Activated naive CD4-positive, alpha-beta T cell treated with anti-CD3 and anti-CD28 coated beads, Interleukin-2, amount 10 ng/mL, durations not matched to agents 7 days and 5 days (primary cell): ENCODE results near the gene APOBEC3H.

ENCODE experiments used
- CTCF ChIA-PET: fragments of 350-600 bp; sonication (Branson Sonifier 250); formaldehyde crosslinking; loops from one replicate; lab custom pipeline; 2021; ENCODE audit warnings: antibody characterized with exemption; lab: Charles Lee
- DNase-seq: peaks from one replicate; pipeline ENCODE4 v3.0.0-alpha.2; 2020
- H3K27ac Mint-ChIP-seq: one replicate; pipeline ENCODE4 v1.8.0; 2021; ENCODE audit warnings: mild to moderate bottlenecking, moderate library complexity, mixed read lengths
- H3K27me3 Mint-ChIP-seq: one replicate; pipeline ENCODE4 v1.8.0; 2021; ENCODE audit warnings: mild to moderate bottlenecking, mixed read lengths
- H3K36me3 Mint-ChIP-seq: one replicate; pipeline ENCODE4 v1.8.0; 2021; ENCODE audit warnings: mixed read lengths
- H3K4me1 Mint-ChIP-seq: one replicate; pipeline ENCODE4 v1.8.0; 2021; ENCODE audit warnings: mixed read lengths
- H3K4me3 Mint-ChIP-seq: one replicate; pipeline ENCODE4 v1.8.0; 2021; ENCODE audit warnings: mild to moderate bottlenecking, moderate library complexity, mixed read lengths
- H3K9me3 Mint-ChIP-seq: one replicate; pipeline ENCODE4 v1.8.0; 2021; ENCODE audit warnings: mixed read lengths

APOBEC3H gene

DNA sequence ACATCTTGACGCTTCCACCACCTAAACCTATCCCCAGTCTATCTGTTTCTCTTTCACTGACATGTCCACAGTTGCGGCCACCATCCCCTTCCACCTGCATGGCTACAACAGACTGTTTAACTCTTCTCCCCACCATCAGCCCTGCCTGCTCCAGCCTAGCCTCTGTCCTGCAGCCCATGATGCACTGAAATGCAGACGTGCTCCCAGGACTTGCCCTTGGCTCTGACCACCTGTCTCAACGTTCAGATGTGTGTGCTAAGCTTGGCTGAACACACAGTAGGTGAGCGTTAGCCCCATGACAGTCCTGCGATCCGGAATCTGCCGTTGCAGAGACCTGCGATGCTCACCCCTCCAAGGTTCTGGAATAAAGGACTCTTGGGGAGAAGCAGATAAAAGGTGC lies 32.7 kb downstream of the APOBEC3H start:
- Mint-ChIP-seq H3K4me1 (no peaks in the 10 kb centered on the region), H3K36me3 (no peaks in the 10 kb centered on the region), H3K27ac (no peak overlapping the region), H3K27me3 (no peaks in the 10 kb centered on the region), H3K4me3 (no peak overlapping the region), H3K9me3 (no peaks in the 10 kb centered on the region)
- DNase-seq = no peak
- CTCF ChIA-PET = interaction anchor here (1.2 to 1.6 kb wide), 2 partner anchors 12 to 177 kb away, joined by 3 to 5 read pairs; no protein-coding TSS in a partner anchor

- Mint-ChIP-seq H3K36me3 (no peaks in the 10 kb centered on the region), H3K4me3 (no peak overlapping the region), H3K4me1 (no peaks in the 10 kb centered on the region), H3K27ac (no peak overlapping the region), H3K27me3 (no peaks in the 10 kb centered on the region), H3K9me3 (no peaks in the 10 kb centered on the region)
- CTCF ChIA-PET = interaction anchor here (1.2 kb wide), 1 partner anchor 177 kb away, joined by 3 read pairs; no protein-coding TSS in a partner anchor
- no peak for DNase-seq
Measured at GRCh38 chr22:39130152-39130704, 33.2 kb downstream of the APOBEC3H start.

- no peak overlapping the region for H3K4me3 Mint-ChIP-seq
- no peaks in the 10 kb centered on the region for H3K27me3 Mint-ChIP-seq
- CTCF ChIA-PET = interaction anchor here (1.2 kb wide), 1 partner anchor 176 kb away, joined by 3 read pairs; no protein-coding TSS in a partner anchor
- H3K36me3 Mint-ChIP-seq = no peaks in the 10 kb centered on the region
- H3K4me1 Mint-ChIP-seq = no peaks in the 10 kb centered on the region
- DNase-seq = no peak
- no peak overlapping the region for H3K27ac Mint-ChIP-seq
- H3K9me3 Mint-ChIP-seq = no peaks in the 10 kb centered on the region
Measured at GRCh38 chr22:39130892-39131855, 34.1 kb downstream of the APOBEC3H start.

DNA sequence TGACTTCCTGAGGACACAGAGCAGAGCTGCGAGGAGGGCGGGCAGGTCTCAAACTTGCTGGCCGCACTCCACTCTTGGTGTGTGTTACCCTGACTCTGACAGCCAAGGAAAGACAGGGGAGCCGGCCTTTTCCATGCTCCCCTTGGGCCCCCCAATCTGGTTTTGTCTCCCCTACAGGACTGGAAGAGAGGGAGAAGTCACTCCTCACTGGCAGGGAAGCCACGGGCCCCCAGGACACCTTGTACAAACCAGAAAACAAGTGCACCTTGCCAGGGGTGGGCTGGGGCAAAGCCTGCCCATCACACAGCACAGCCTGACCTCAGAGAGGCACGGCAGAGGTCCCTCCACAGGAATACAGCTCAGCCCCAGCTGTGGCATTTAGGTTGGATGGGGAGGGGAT lies 35.2 kb downstream of the APOBEC3H start:
- no peak for DNase-seq
- H3K4me3 Mint-ChIP-seq = no peak overlapping the region
- H3K4me1 Mint-ChIP-seq = no peaks in the 10 kb centered on the region
- H3K27me3 Mint-ChIP-seq = no peaks in the 10 kb centered on the region
- CTCF ChIA-PET = no interaction called here
- no peaks in the 10 kb centered on the region for H3K9me3 Mint-ChIP-seq
- H3K27ac Mint-ChIP-seq = no peak overlapping the region
- no peaks in the 10 kb centered on the region for H3K36me3 Mint-ChIP-seq

GRCh38 chr22:39132871-39133524 lies 36.0 kb downstream of the APOBEC3H start:
- CTCF ChIA-PET = no interaction called here
- H3K9me3 Mint-ChIP-seq = no peaks in the 10 kb centered on the region
- no peaks in the 10 kb centered on the region for H3K4me1 Mint-ChIP-seq
- H3K4me3 Mint-ChIP-seq = no peak overlapping the region
- no peak for DNase-seq
- no peaks in the 10 kb centered on the region for H3K36me3 Mint-ChIP-seq
- H3K27ac Mint-ChIP-seq = no peak overlapping the region
- H3K27me3 Mint-ChIP-seq = no peaks in the 10 kb centered on the region

DNA sequence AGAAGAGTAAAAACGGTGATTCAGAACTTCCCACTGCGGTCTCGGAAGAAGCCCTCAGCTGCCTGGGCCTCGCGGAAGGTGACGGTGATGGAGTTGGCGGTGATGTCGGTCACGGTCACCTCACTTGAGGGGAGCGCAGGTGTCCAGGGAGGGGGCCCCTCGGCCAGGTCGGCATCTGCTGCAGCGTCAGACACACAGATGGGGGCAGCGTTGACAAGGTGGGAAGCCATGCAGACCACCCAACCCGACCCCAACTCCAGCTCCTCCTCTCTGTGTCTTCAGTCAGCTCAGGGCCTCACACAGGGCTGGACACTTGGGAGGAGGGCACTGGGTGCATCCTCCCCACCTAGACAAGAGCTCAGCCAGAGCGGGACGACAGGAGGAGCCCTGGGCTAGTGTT lies 36.8 kb downstream of the APOBEC3H start:
- H3K27ac Mint-ChIP-seq = no peak overlapping the region

DNA sequence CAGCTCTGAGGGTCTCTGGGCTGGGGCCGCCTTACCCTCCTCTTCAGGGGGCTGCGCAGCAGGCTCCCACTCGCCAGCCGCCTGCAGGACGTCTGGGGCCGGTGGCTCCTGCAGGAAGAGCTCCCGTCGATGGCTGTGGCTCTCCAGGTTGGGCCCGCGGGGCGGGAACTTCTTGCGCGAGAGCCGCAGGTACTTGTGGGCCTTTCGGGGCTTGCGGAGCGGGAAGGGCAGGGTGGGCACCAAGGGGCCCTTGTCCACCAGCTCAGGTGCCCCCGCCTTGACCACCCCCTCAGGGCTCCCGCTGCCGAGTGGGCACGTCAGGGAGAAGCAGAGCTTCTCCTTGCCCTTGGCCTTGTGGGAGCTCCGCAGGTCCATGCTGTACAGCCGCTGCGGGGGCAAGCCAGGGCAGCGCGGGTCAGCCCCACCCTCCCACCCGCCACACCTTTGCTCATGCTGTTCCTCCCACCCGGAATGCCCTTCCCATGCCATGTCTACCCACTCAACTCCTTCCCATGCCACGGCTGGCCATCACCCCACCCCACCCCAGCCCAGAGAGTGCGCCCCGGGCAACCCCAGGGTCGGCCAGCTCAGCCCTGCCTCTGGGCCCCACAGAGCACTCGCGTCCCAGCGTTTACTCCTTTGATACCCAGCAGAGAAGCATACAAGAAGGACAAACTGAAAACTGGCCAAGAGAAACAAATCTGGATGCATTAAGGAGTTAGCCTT lies 37.5 kb downstream of the APOBEC3H start:
- H3K4me1 Mint-ChIP-seq = peaks cover 6% of the 10 kb centered on the region
- CTCF ChIA-PET = interaction anchor here (1.1 to 2.4 kb wide), 5 partner anchors 9 to 197 kb away, joined by 3 to 11 read pairs (median 5); no protein-coding TSS in a partner anchor
- H3K27ac Mint-ChIP-seq = no peak overlapping the region

More for the DNA sequence above, 36.8 kb downstream of the APOBEC3H start:
- Mint-ChIP-seq H3K4me1 (peaks cover 6% of the 10 kb centered on the region), H3K4me3 (no peak overlapping the region), H3K36me3 (no peaks in the 10 kb centered on the region), H3K27me3 (peaks cover 8% of the 10 kb centered on the region), H3K9me3 (no peaks in the 10 kb centered on the region)
- CTCF ChIA-PET = interaction anchor here (1.7 to 2.4 kb wide), 2 partner anchors 170 to 183 kb away, joined by 4 to 11 read pairs; no protein-coding TSS in a partner anchor
- no peak for DNase-seq

GRCh38 chr22:39135092-39135896 lies 38.2 kb downstream of the APOBEC3H start:
- Mint-ChIP-seq H3K9me3 (no peaks in the 10 kb centered on the region), H3K27me3 (peaks cover 10% of the 10 kb centered on the region), H3K4me3 (no peak overlapping the region), H3K36me3 (no peaks in the 10 kb centered on the region), H3K27ac (no peak overlapping the region), H3K4me1 (peaks cover 6% of the 10 kb centered on the region)
- peak; percentile 67 for DNase-seq
- CTCF ChIA-PET = interaction anchor here (0.7 to 2.4 kb wide), 6 partner anchors 9 to 196 kb away, joined by 3 to 11 read pairs (median 4); no protein-coding TSS in a partner anchor

More for the DNA sequence above, 37.5 kb downstream of the APOBEC3H start:
- no peak for DNase-seq
- peaks cover 10% of the 10 kb centered on the region for H3K27me3 Mint-ChIP-seq
- H3K36me3 Mint-ChIP-seq = no peaks in the 10 kb centered on the region
- no peak overlapping the region for H3K4me3 Mint-ChIP-seq
- no peaks in the 10 kb centered on the region for H3K9me3 Mint-ChIP-seq

- H3K4me3 Mint-ChIP-seq = no peak overlapping the region
- H3K4me1 Mint-ChIP-seq = peaks cover 6% of the 10 kb centered on the region
- H3K27ac Mint-ChIP-seq = no peak overlapping the region
- CTCF ChIA-PET = interaction anchor here (0.7 to 2.4 kb wide), 2 partner anchors 128 to 180 kb away, joined by 3 to 11 read pairs; no protein-coding TSS in a partner anchor
- H3K9me3 Mint-ChIP-seq = no peaks in the 10 kb centered on the region
- no peaks in the 10 kb centered on the region for H3K36me3 Mint-ChIP-seq
- DNase-seq = no peak
- H3K27me3 Mint-ChIP-seq = peaks cover 10% of the 10 kb centered on the region
Measured at GRCh38 chr22:39136317-39136716, 39.3 kb downstream of the APOBEC3H start.

- H3K4me1 Mint-ChIP-seq = peaks cover 6% of the 10 kb centered on the region
- peaks cover 10% of the 10 kb centered on the region for H3K27me3 Mint-ChIP-seq
- CTCF ChIA-PET = no interaction called here
- H3K9me3 Mint-ChIP-seq = no peaks in the 10 kb centered on the region
- H3K4me3 Mint-ChIP-seq = no peak overlapping the region
- DNase-seq = no peak
- H3K36me3 Mint-ChIP-seq = no peaks in the 10 kb centered on the region
- H3K27ac Mint-ChIP-seq = no peak overlapping the region
Measured at GRCh38 chr22:39138357-39138997, 41.4 kb downstream of the APOBEC3H start.

DNA sequence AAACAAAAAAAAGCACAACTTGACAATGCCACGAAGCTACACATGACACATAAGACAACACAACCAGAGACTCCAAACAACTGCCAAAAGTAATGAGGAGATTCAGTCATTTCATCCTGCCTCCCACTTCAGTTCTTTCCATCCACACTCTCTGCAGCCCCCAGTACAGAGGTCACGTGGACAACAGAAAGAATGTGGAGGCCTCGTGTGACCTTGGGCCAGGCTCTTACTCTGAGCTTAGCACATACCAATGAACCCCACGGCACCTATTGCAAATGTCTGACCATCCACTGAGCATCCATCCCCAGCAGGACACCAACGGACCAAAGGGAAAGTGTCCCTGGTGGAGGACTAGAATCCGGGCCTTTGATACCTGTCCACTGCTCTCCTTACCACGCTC lies 42.9 kb downstream of the APOBEC3H start:
- CTCF ChIA-PET = no interaction called here
- Mint-ChIP-seq H3K27me3 (peaks cover 10% of the 10 kb centered on the region), H3K4me3 (no peak overlapping the region), H3K9me3 (no peaks in the 10 kb centered on the region), H3K36me3 (no peaks in the 10 kb centered on the region), H3K4me1 (peaks cover 18% of the 10 kb centered on the region), H3K27ac (no peak overlapping the region)
- DNase-seq = no peak

- H3K36me3 Mint-ChIP-seq = peaks cover 4% of the 10 kb centered on the region
- no peaks in the 10 kb centered on the region for H3K9me3 Mint-ChIP-seq
- H3K27me3 Mint-ChIP-seq = peaks cover 10% of the 10 kb centered on the region
- no peak for DNase-seq
- CTCF ChIA-PET = interaction anchor here (0.7 to 2.0 kb wide), 2 partner anchors 118 to 272 kb away, joined by 3 to 7 read pairs; no protein-coding TSS in a partner anchor
- no peak overlapping the region for H3K4me3 Mint-ChIP-seq
- H3K27ac Mint-ChIP-seq = no peak overlapping the region
- peaks cover 28% of the 10 kb centered on the region for H3K4me1 Mint-ChIP-seq
Measured at GRCh38 chr22:39142088-39142680, 45.1 kb downstream of the APOBEC3H start.
